Hepatocyte (in vitro differentiated cells): Measurements from ENCODE around the gene PTPRT. TPM values are rescaled to one million over a fixed set of nuclear protein-coding genes. Genes with fewer than 3 reads are reported as not detected.

Experiments
- DNase-seq: peaks from one replicate; pipeline ENCODE4 v3.0.0-alpha.2; 2016; ENCODE audit warnings: low spot score
- H2AFZ ChIP-seq: fragments of 200-600 bp; sonication (generic); 2 replicates; pipeline ENCODE4 v1.6.0; 2016; ENCODE audit warnings: antibody characterized with exemption, mild to moderate bottlenecking
- H3K27ac ChIP-seq: fragments of 200-600 bp; sonication (generic); 2 replicates; pipeline ENCODE4 v1.5.1; 2016; ENCODE audit warnings: mild to moderate bottlenecking
- H3K27me3 ChIP-seq: fragments of 200-600 bp; sonication (generic); 2 replicates; pipeline ENCODE4 v1.6.1; 2016
- H3K36me3 ChIP-seq: fragments of 200-600 bp; sonication (generic); replicated peaks from 2 replicates; pipeline ENCODE4 v1.5.1; 2016; ENCODE audit warnings: low read depth; ENCODE audit not compliant: insufficient read depth
- H3K4me1 ChIP-seq: fragments of 200-600 bp; sonication (generic); 2 replicates; pipeline ENCODE4 v1.5.1; 2016; ENCODE audit warnings: mild to moderate bottlenecking, moderate library complexity; ENCODE audit not compliant: insufficient read depth
- H3K4me2 ChIP-seq: fragments of 200-600 bp; sonication (generic); 2 replicates; pipeline ENCODE4 v1.6.0; 2016
- H3K4me3 ChIP-seq: fragments of 200-600 bp; sonication (generic); 2 replicates; pipeline ENCODE4 v1.5.1; 2016; ENCODE audit warnings: mild to moderate bottlenecking
- H3K79me2 ChIP-seq: fragments of 200-600 bp; sonication (generic); 2 replicates; pipeline ENCODE4 v1.6.0; 2017; ENCODE audit warnings: mild to moderate bottlenecking
- H3K9me2 ChIP-seq: fragments of 200-600 bp; sonication (generic); replicated peaks from 2 replicates; pipeline ENCODE4 v1.6.0; 2017; ENCODE audit warnings: mild to moderate bottlenecking; ENCODE audit not compliant: insufficient read depth
- H3K9me3 ChIP-seq: fragments of 200-600 bp; sonication (generic); 2 replicates; pipeline ENCODE4 v1.5.1; 2016; ENCODE audit warnings: low read depth, mild to moderate bottlenecking
- H4K20me1 ChIP-seq: fragments of 200-600 bp; sonication (generic); 2 replicates; pipeline ENCODE4 v1.6.0; 2016; ENCODE audit warnings: mild to moderate bottlenecking; ENCODE audit not compliant: insufficient read depth, poor library complexity, severe bottlenecking
- CTCF ChIP-seq: fragments of 200-600 bp; sonication (generic); IDR thresholded peaks from 2 replicates; pipeline ENCODE4 v1.5.1; 2016; ENCODE audit warnings: antibody characterized with exemption, mild to moderate bottlenecking; ENCODE audit not compliant: poor library complexity
- EZH2 ChIP-seq: fragments of 200-600 bp; sonication (generic); IDR thresholded peaks from 2 replicates; pipeline ENCODE4 v1.6.1; 2016; ENCODE audit warnings: antibody characterized with exemption, mild to moderate bottlenecking, borderline replicate concordance
- EZH2phosphoT487 ChIP-seq: fragments of 200-600 bp; sonication (generic); IDR thresholded peaks from one replicate; pipeline ENCODE4 v1.6.1; 2018; ENCODE audit warnings: antibody characterized with exemption, mild to moderate bottlenecking, low read depth, moderate library complexity; ENCODE audit not compliant: unreplicated experiment, severe bottlenecking
- WGBS: methylation state at CpG from one replicate; pipeline ENCODE4 v1.1.6; 2016; ENCODE audit warnings: low lambda C conversion rate; ENCODE audit errors: missing lambda C conversion rate; 5-methylcytosine and 5-hydroxymethylcytosine counted together
- polyA plus RNA-seq: library from polyadenylated mRNA; unstranded; fragments of >200 nt; fragmentation: Nextera tagmentation; extraction: Ambion mirVana; gene quantifications from 2 replicates; pipeline ENCODE4 v1.2.1, GENCODE V29; 2016
- total RNA-seq: library from RNA; depleted of rRNA; stranded (reverse); fragments of >200 nt; gene quantifications from 2 replicates; pipeline ENCODE4 v1.2.3, GENCODE V29; 2014

The PTPRT gene
- total and polyA plus RNA-seq, 2 experiments from 2014 or later, result 0.47 to 0.83 TPM

GRCh38 chr20:42258564-42259302, 931.0 kb downstream of the PTPRT start:
- no peak for TF ChIP-seq CTCF
- TF ChIP-seq EZH2phosphoT487, result no peak
- no peak for TF ChIP-seq EZH2
- WGBS, result 80% methylated on average over 6 of the region's 6 CpGs
- H3K9me2 ChIP-seq, result no peaks in the 10 kb centered on the region
- H3K27me3 ChIP-seq, result no peaks in the 10 kb centered on the region
- no peaks in the 10 kb centered on the region for H4K20me1 ChIP-seq
- no peak overlapping the region for H3K4me2 ChIP-seq
- DNase-seq, result no peak
- H3K27ac ChIP-seq, result no peak overlapping the region
- H3K79me2 ChIP-seq, result no peaks in the 10 kb centered on the region
- no peak overlapping the region for H3K4me3 ChIP-seq
- H3K9me3 ChIP-seq, result no peaks in the 10 kb centered on the region
- H3K36me3 ChIP-seq, result no peaks in the 10 kb centered on the region
- no peaks in the 10 kb centered on the region for H3K4me1 ChIP-seq
- no peak overlapping the region for H2AFZ ChIP-seq

- H3K9me3 ChIP-seq, result no peaks in the 10 kb centered on the region
- no peak overlapping the region for H3K27ac ChIP-seq
- H3K79me2 ChIP-seq, result no peaks in the 10 kb centered on the region
- TF ChIP-seq EZH2phosphoT487, result no peak
- no peak for TF ChIP-seq CTCF
- TF ChIP-seq EZH2, result no peak
- H3K27me3 ChIP-seq, result no peaks in the 10 kb centered on the region
- H3K36me3 ChIP-seq, result no peaks in the 10 kb centered on the region
- no peaks in the 10 kb centered on the region for H3K9me2 ChIP-seq
- WGBS, result 73% methylated on average over 3 of the region's 3 CpGs
- no peak overlapping the region for H3K4me2 ChIP-seq
- H3K4me1 ChIP-seq, result no peaks in the 10 kb centered on the region
- H4K20me1 ChIP-seq, result no peaks in the 10 kb centered on the region
- H2AFZ ChIP-seq, result no peak overlapping the region
- DNase-seq, result no peak
- no peak overlapping the region for H3K4me3 ChIP-seq
Measured at GRCh38 chr20:42255821-42256220, 933.9 kb downstream of the PTPRT start.

- Histone ChIP-seq H3K27me3 (no peaks in the 10 kb centered on the region), H3K9me3 (no peaks in the 10 kb centered on the region), H3K4me3 (no peak overlapping the region), H2AFZ (no peak overlapping the region), H3K4me1 (no peaks in the 10 kb centered on the region), H3K79me2 (no peaks in the 10 kb centered on the region), H4K20me1 (no peaks in the 10 kb centered on the region), H3K27ac (no peak overlapping the region), H3K9me2 (no peaks in the 10 kb centered on the region), H3K36me3 (no peaks in the 10 kb centered on the region), H3K4me2 (no peak overlapping the region)
- no peak for DNase-seq
- 89% methylated on average over 2 of the region's 2 CpGs for WGBS
- no peak for TF ChIP-seq EZH2
- no peak for TF ChIP-seq CTCF
- no peak for TF ChIP-seq EZH2phosphoT487
Measured at GRCh38 chr20:42254673-42255072, 935.0 kb downstream of the PTPRT start.
